Testis (tissue), 2 donors: ENCODE measurements around the gene OTOGL.

Experiments used
- POLR2A ChIP-seq: fragments of 450-650 bp; IDR thresholded peaks from one replicate; pipeline ENCODE4 v1.6.1; 2017; ENCODE audit warnings: antibody characterized with exemption, mild to moderate bottlenecking, moderate library complexity
- TF ChIP-seq, protein P1 (sequence below), 3 experiments: fragments of 450-650 bp in 2 of 3; fragments of 200-600 bp in 1 of 3; sonication (generic) in 1 of 3; IDR thresholded peaks; one replicate each; pipeline ENCODE4 v1.5.1; 2016 to 2019; ENCODE audit warnings: antibody characterized with exemption in 3 of 3, mild to moderate bottlenecking in 2 of 3, moderate library complexity in 1 of 3

DNA sequence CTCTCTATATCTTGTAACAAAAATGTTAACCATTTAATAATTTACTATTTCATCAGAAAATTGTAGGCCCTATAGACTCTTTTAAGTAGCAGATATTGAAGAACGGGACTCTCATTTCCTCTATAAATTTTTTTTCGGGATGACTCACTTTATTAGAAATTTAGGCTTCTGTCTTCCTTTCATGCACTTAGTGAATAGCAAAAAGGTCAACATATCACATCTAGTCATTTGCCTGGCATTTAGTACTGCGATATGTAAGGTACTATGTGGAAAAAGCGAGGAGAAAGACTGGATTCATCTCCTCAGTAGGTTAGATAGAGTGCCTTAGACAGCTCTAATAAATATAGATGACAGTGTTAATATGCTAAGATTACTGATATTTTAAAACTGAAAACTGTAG, 178.4 kb downstream of the OTOGL start:
- TF ChIP-seq POLR2A = no peak
- TF ChIP-seq, protein P1, sequence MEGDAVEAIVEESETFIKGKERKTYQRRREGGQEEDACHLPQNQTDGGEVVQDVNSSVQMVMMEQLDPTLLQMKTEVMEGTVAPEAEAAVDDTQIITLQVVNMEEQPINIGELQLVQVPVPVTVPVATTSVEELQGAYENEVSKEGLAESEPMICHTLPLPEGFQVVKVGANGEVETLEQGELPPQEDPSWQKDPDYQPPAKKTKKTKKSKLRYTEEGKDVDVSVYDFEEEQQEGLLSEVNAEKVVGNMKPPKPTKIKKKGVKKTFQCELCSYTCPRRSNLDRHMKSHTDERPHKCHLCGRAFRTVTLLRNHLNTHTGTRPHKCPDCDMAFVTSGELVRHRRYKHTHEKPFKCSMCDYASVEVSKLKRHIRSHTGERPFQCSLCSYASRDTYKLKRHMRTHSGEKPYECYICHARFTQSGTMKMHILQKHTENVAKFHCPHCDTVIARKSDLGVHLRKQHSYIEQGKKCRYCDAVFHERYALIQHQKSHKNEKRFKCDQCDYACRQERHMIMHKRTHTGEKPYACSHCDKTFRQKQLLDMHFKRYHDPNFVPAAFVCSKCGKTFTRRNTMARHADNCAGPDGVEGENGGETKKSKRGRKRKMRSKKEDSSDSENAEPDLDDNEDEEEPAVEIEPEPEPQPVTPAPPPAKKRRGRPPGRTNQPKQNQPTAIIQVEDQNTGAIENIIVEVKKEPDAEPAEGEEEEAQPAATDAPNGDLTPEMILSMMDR (IDR thresholded peaks at IDR 0.05) = no peak
